Esophagus muscularis mucosa (tissue), 4 donors: ENCODE results near the gene SLC39A2. TPM values are rescaled to one million over a fixed set of nuclear protein-coding genes. Genes with fewer than 3 reads are reported as not detected.
"Not testable (repeated sequence)": the region's sequence is repeated elsewhere in the genome, so short reads cannot be mapped to it uniquely, and the experiment has no call there.

Source experiments
- DNase-seq: peaks from one replicate; pipeline ENCODE4 v3.0.0-alpha.2; 2017; ENCODE audit errors: extremely low spot score
- H3K27ac ChIP-seq, 4 donors: fragments of 200-600 bp; sonication (generic); replicated peaks in 1 of 4; 1 replicate in 3 of 4; 2 replicates in 1 of 4; pipeline ENCODE4 v1.5.1; 2016 to 2019; ENCODE audit warnings: mild to moderate bottlenecking in 1 of 4
- H3K27me3 ChIP-seq, 4 donors: fragments of 200-600 bp; sonication (generic); one replicate each; pipeline versions ENCODE4 v1.5.1 to v1.6.0; 2016 to 2019
- H3K36me3 ChIP-seq, 4 donors: fragments of 200-600 bp; sonication (generic); one replicate each; pipeline ENCODE4 v1.5.1; 2016 to 2019
- H3K4me1 ChIP-seq, 4 donors: fragments of 200-600 bp; sonication (generic); one replicate each; pipeline ENCODE4 v1.5.1; 2016 to 2019
- H3K4me3 ChIP-seq, 4 donors: fragments of 200-600 bp; sonication (generic); 1 replicate in 2 of 4; 2 replicates in 2 of 4; pipeline ENCODE4 v1.5.1; 2016 to 2019; ENCODE audit warnings: mild to moderate bottlenecking in 4 of 4, moderate library complexity in 1 of 4
- H3K9me3 ChIP-seq, 4 donors: fragments of 200-600 bp; sonication (generic); 1 replicate in 3 of 4; 2 replicates in 1 of 4; pipeline ENCODE4 v1.5.1; 2016 to 2019
- CTCF ChIP-seq, 3 experiments: fragments of 200-600 bp in 2 of 3; fragments of 450-650 bp in 1 of 3; sonication (generic) in 2 of 3; IDR thresholded peaks; one replicate each; pipeline ENCODE4 v1.5.1; 2017 to 2019; ENCODE audit warnings: antibody characterized with exemption in 3 of 3, mild to moderate bottlenecking in 2 of 3, moderate library complexity in 1 of 3
- EP300 ChIP-seq: sonication (generic); formaldehyde crosslinking; IDR thresholded peaks from one replicate; pipeline ENCODE4 v1.6.1; 2017; ENCODE audit warnings: antibody characterized with exemption
- POLR2A ChIP-seq: fragments of 450-650 bp; IDR thresholded peaks from one replicate; pipeline ENCODE4 v1.6.1; 2017; ENCODE audit warnings: antibody characterized with exemption, moderate library complexity, mild to moderate bottlenecking, low read depth
- POLR2AphosphoS5 ChIP-seq, 2 donors: sonication (generic); formaldehyde crosslinking; IDR thresholded peaks; one replicate each; pipeline ENCODE4 v1.6.1; 2017; ENCODE audit warnings: antibody characterized with exemption in 2 of 2
- WGBS: methylation state at CpG from one replicate; pipeline ENCODE4 v1.1.5; 2018; 5-methylcytosine and 5-hydroxymethylcytosine counted together
- intact Hi-C: fragments of 100-400 bp; cut with DNase I; formaldehyde crosslinking; loops from one replicate; pipeline ENCODE4 v1.15.1; 2023
- total RNA-seq, 4 donors: library from RNA; depleted of rRNA; stranded (reverse); fragments of >200 nt; gene quantifications; one replicate each; pipeline versions ENCODE4 v1.1.0 to v1.2.1, GENCODE V29; 2016

SLC39A2 gene
- total RNA-seq, 4 donors from 2014 or later: not detected

GRCh38 chr14:20976291-20976690 lies 22.8 kb upstream of the SLC39A2 start:
- TF ChIP-seq CTCF (IDR thresholded peaks at IDR 0.05) (no peak), EP300 (no peak), POLR2A (no peak), POLR2AphosphoS5 (IDR thresholded peaks at IDR 0.05) (no peak)
- no peak overlapping the region for H3K27ac ChIP-seq
- WGBS: 100% methylated on average over 1 of the region's 1 CpG
- H3K9me3 ChIP-seq: no peaks in the 10 kb centered on the region
- peaks cover 0 to 7% (median 5%) of the 10 kb centered on the region in 4 donors for H3K4me1 ChIP-seq
- intact Hi-C loops: no loop called here
- no peak overlapping the region for H3K4me3 ChIP-seq
- no peak for DNase-seq
- no peaks in the 10 kb centered on the region for H3K36me3 ChIP-seq
- H3K27me3 ChIP-seq: peaks cover 0 to 4% (median 0%) of the 10 kb centered on the region in 4 donors

- no peaks in the 10 kb centered on the region for H3K36me3 ChIP-seq
- TF ChIP-seq POLR2AphosphoS5 (IDR thresholded peaks at IDR 0.05): no peak
- no peak for TF ChIP-seq EP300
- no peak for TF ChIP-seq CTCF (IDR thresholded peaks at IDR 0.05)
- no peak for TF ChIP-seq POLR2A
- no peaks in the 10 kb centered on the region for H3K4me1 ChIP-seq
- no peak overlapping the region for H3K4me3 ChIP-seq
- no peaks in the 10 kb centered on the region for H3K9me3 ChIP-seq
- H3K27ac ChIP-seq: no peak overlapping the region
- peaks cover 0 to 4% (median 0%) of the 10 kb centered on the region in 4 donors for H3K27me3 ChIP-seq
- no peak for DNase-seq
- 71% methylated on average over 1 of the region's 1 CpG for WGBS
- intact Hi-C loops: no loop called here
Observed at GRCh38 chr14:20978687-20979086, 20.4 kb upstream of the SLC39A2 start.

- TF ChIP-seq EP300: no peak
- no peak for TF ChIP-seq POLR2A
- TF ChIP-seq POLR2AphosphoS5 (IDR thresholded peaks at IDR 0.05): no peak
- no peak for TF ChIP-seq CTCF (IDR thresholded peaks at IDR 0.05)
- WGBS: 44% methylated on average over 1 of the region's 1 CpG
- no peak overlapping the region for H3K27ac ChIP-seq
- H3K36me3 ChIP-seq: no peaks in the 10 kb centered on the region
- H3K27me3 ChIP-seq: peaks cover 0 to 4% (median 0%) of the 10 kb centered on the region in 4 donors
- no peaks in the 10 kb centered on the region for H3K4me1 ChIP-seq
- DNase-seq: no peak
- H3K9me3 ChIP-seq: no peaks in the 10 kb centered on the region
- no peak overlapping the region for H3K4me3 ChIP-seq
- intact Hi-C loops: loop anchor here (10.0 kb wide), 1 partner anchor 516 kb away; the partner anchor contains the start of genes PIP4P1 and PNP
Observed at GRCh38 chr14:20980906-20981305, 18.2 kb upstream of the SLC39A2 start.

GRCh38 chr14:20982646-20983369 lies 16.3 kb upstream of the SLC39A2 start:
- Histone ChIP-seq H3K27ac (no peak overlapping the region), H3K4me3 (no peak overlapping the region), H3K27me3 (peaks cover 0 to 4% (median 0%) of the 10 kb centered on the region in 4 donors), H3K9me3 (no peaks in the 10 kb centered on the region), H3K4me1 (no peaks in the 10 kb centered on the region), H3K36me3 (no peaks in the 10 kb centered on the region)
- DNase-seq: no peak
- intact Hi-C loops: loop anchor here (10.0 kb wide), 1 partner anchor 518 kb away; the partner anchor contains the start of genes PIP4P1 and PNP
- 59% methylated on average over 2 of the region's 2 CpGs for WGBS
- no peak for TF ChIP-seq POLR2A
- no peak for TF ChIP-seq EP300
- no peak for TF ChIP-seq CTCF (IDR thresholded peaks at IDR 0.05)
- TF ChIP-seq POLR2AphosphoS5 (IDR thresholded peaks at IDR 0.05): no peak

GRCh38 chr14:20985650-20986049 lies 13.4 kb upstream of the SLC39A2 start:
- intact Hi-C loops: loop anchor here (10.0 kb wide), 1 partner anchor 521 kb away; the partner anchor contains the start of genes PIP4P1 and PNP
- H3K36me3 ChIP-seq, H3K27me3 ChIP-seq, H3K4me3 ChIP-seq, H3K9me3 ChIP-seq, H3K27ac ChIP-seq, DNase-seq: not testable (repeated sequence)
- H3K4me1 ChIP-seq: peaks cover 10 to 17% (median 14%) of the 10 kb centered on the region in 4 donors
- 94% methylated on average over 4 of the region's 4 CpGs for WGBS
